HepG2 (cell line): ENCODE data around the gene RIMBP2. TPM values are rescaled to one million over a fixed set of nuclear protein-coding genes. Genes with fewer than 3 reads are reported as not detected.

Source experiments
- ATAC-seq: fragments of 200-7000 bp; cut with Tn5 transposase; 3 replicates; pipeline ENCODE4 v1.9.1; 2020; ENCODE audit warnings: mild to moderate bottlenecking, moderate library complexity
- BruUV-seq: library from RNA; stranded (reverse); fragments of 400-500 nt; replicated peaks from 2 replicates; lab custom pipeline; 2021; lab: Mats Ljungman, UMichigan
- CTCF ChIA-PET: fragments of 300-600 bp; formaldehyde crosslinking; extraction: SDS; loops from one replicate; lab custom pipeline; 2021; ENCODE audit warnings: low total read pairs, inconsistent platforms, low intra/inter-chr PET ratio; lab: Yijun Ruan, JAX
- POLR2A ChIA-PET: fragments of 350-600 bp; sonication (Branson Sonifier 250); formaldehyde crosslinking; loops from one replicate; lab custom pipeline; 2020; ENCODE audit warnings: antibody characterized with exemption, inconsistent platforms; lab: Yijun Ruan, JAX
- DNase-seq: peaks from one replicate; pipeline ENCODE4 v3.0.0-alpha.2; 2015; ENCODE audit warnings: low spot score
- FAIRE-seq: peaks from 3 replicates; lab custom pipeline; 2011; peaks lifted over from hg19 to GRCh38; lab: Jason Lieb, UNC
- H2AFZ ChIP-seq: one replicate; pipeline ENCODE4 v1.6.1; 2011; ENCODE audit warnings: low read length, inconsistent platforms
- H3K27ac ChIP-seq: fragments of 300-600 bp; 3 replicates; pipeline ENCODE4 v1.8.0; 2011; ENCODE audit warnings: mixed run types, mild to moderate bottlenecking, mixed read lengths, low read length, inconsistent platforms; ENCODE audit not compliant: insufficient read depth; ENCODE audit errors: extremely low read length
- H3K27me3 ChIP-seq, 2 experiments: fragments of 200-600 bp in 1 of 2; 2 replicates in 1 of 2; 3 replicates in 1 of 2; pipeline versions ENCODE4 v1.6.0 to v1.8.0; 2011; ENCODE audit warnings: low read length in 2 of 2, mild to moderate bottlenecking in 2 of 2, moderate library complexity in 2 of 2, inconsistent platforms in 1 of 2; ENCODE audit not compliant: insufficient read depth in 2 of 2, control insufficient read depth in 1 of 2
- H3K36me3 ChIP-seq, 2 experiments: fragments of 200-600 bp in 1 of 2; replicated peaks in 1 of 2; 2 replicates in 1 of 2; 3 replicates in 1 of 2; pipeline versions ENCODE4 v1.5.1 to v1.8.0; 2011; ENCODE audit warnings: low read length in 2 of 2, inconsistent platforms in 1 of 2; ENCODE audit not compliant: insufficient read depth in 2 of 2, control insufficient read depth in 1 of 2
- H3K4me1 ChIP-seq: 2 replicates; pipeline ENCODE4 v1.5.1; 2012; ENCODE audit warnings: low read length, inconsistent platforms; ENCODE audit not compliant: insufficient read depth
- H3K4me2 ChIP-seq: 2 replicates; pipeline ENCODE4 v1.6.0; 2011; ENCODE audit warnings: low read depth, low read length, inconsistent platforms
- H3K4me3 ChIP-seq, 3 experiments: fragments of 200-600 bp in 1 of 3; sonication (generic), shearing (Covaris generic) in 1 of 3; replicated peaks in 1 of 3; 2 replicates each; pipeline ENCODE4 v1.5.1; 2011 to 2016; ENCODE audit warnings: low read length in 3 of 3, inconsistent platforms in 2 of 3, low read depth in 2 of 3, mild to moderate bottlenecking in 2 of 3, control low read depth in 1 of 3, mixed read lengths in 1 of 3; ENCODE audit not compliant: insufficient read depth in 1 of 3
- H3K79me2 ChIP-seq: one replicate; pipeline ENCODE4 v1.6.1; 2011; ENCODE audit warnings: low read length, inconsistent platforms; ENCODE audit not compliant: insufficient read depth
- H3K9ac ChIP-seq: 2 replicates; pipeline ENCODE4 v1.6.0; 2011; ENCODE audit warnings: mild to moderate bottlenecking, low read depth, low read length, inconsistent platforms; ENCODE audit not compliant: insufficient read depth
- H3K9me3 ChIP-seq: 2 replicates; pipeline ENCODE4 v1.5.1; 2012; ENCODE audit warnings: mild to moderate bottlenecking, low read length
- H4K20me1 ChIP-seq: 2 replicates; pipeline ENCODE4 v1.6.0; 2011; ENCODE audit warnings: inconsistent platforms, mild to moderate bottlenecking, low read length, moderate library complexity; ENCODE audit not compliant: insufficient read depth
- ATF7 ChIP-seq, 2 experiments: fragments of 450-650 bp in 1 of 2; sonication (generic) in 1 of 2; formaldehyde crosslinking in 1 of 2; IDR thresholded peaks; 2 replicates each; pipeline versions ENCODE4 v1.4.0 to v1.6.1; 2016 to 2020; ENCODE audit warnings: antibody characterized with exemption in 1 of 2, mild to moderate bottlenecking in 1 of 2, missing genetic modification reagents in 1 of 2
- ATM ChIP-seq: fragments of 450-650 bp; IDR thresholded peaks from 2 replicates; pipeline ENCODE4 v1.7.1; 2017; ENCODE audit warnings: mild to moderate bottlenecking, borderline replicate concordance
- CAMTA2 ChIP-seq: sonication (generic); formaldehyde crosslinking; IDR thresholded peaks from 2 replicates; pipeline ENCODE4 v1.4.0; 2020; ENCODE audit warnings: mild to moderate bottlenecking, missing genetic modification reagents, borderline replicate concordance
- CREB1 ChIP-seq, 2 experiments: fragments of 450-650 bp in 1 of 2; IDR thresholded peaks; 2 replicates each; pipeline ENCODE4 v1.6.1; 2016 to 2017; ENCODE audit warnings: control low read depth in 1 of 2, mild to moderate bottlenecking in 1 of 2, missing compliant biosample characterization in 1 of 2, missing genetic modification characterization in 1 of 2
- CREM ChIP-seq, 2 experiments: sonication (generic) in 1 of 2; formaldehyde crosslinking in 1 of 2; IDR thresholded peaks; 2 replicates each; pipeline versions ENCODE4 v1.4.0 to v1.6.1; 2016 to 2020; ENCODE audit warnings: antibody characterized with exemption in 1 of 2, mild to moderate bottlenecking in 1 of 2, missing genetic modification reagents in 1 of 2
- HOXA3 ChIP-seq: sonication (generic); formaldehyde crosslinking; IDR thresholded peaks from 2 replicates; pipeline ENCODE4 v1.5.0; 2020; ENCODE audit warnings: missing genetic modification reagents
- HOXD1 ChIP-seq: sonication (generic); formaldehyde crosslinking; IDR thresholded peaks from 2 replicates; pipeline ENCODE4 v1.5.0; 2020; ENCODE audit warnings: missing genetic modification reagents
- IKZF1 ChIP-seq: fragments of 450-650 bp; IDR thresholded peaks from 2 replicates; pipeline ENCODE4 v1.7.1; 2016
- POLR2AphosphoS5 ChIP-seq: IDR thresholded peaks from 2 replicates; pipeline ENCODE4 v1.6.1; 2012; ENCODE audit warnings: low read depth, low read length
- RAD51 ChIP-seq: fragments of 450-650 bp; IDR thresholded peaks from 2 replicates; pipeline ENCODE4 v1.6.1; 2016; ENCODE audit warnings: borderline replicate concordance
- RFX5 ChIP-seq: IDR thresholded peaks from 2 replicates; pipeline ENCODE4 v1.6.1; 2011; ENCODE audit warnings: low read depth, low read length, improper control_type of control experiment
- ZBTB1 ChIP-seq: sonication (generic); formaldehyde crosslinking; IDR thresholded peaks from 2 replicates; pipeline ENCODE4 v1.4.0; 2020; ENCODE audit warnings: missing genetic modification reagents, borderline replicate concordance
- ZBTB21 ChIP-seq: sonication (generic); formaldehyde crosslinking; IDR thresholded peaks from 2 replicates; pipeline ENCODE4 v1.4.0; 2020; ENCODE audit warnings: missing genetic modification reagents
- ZNF10 ChIP-seq: sonication (generic); formaldehyde crosslinking; IDR thresholded peaks from 2 replicates; pipeline ENCODE4 v1.4.0; 2020; ENCODE audit warnings: mild to moderate bottlenecking, low read depth, missing genetic modification reagents, borderline replicate concordance
- ZNF207 ChIP-seq: fragments of 450-650 bp; IDR thresholded peaks from 2 replicates; pipeline ENCODE4 v1.6.1; 2016; ENCODE audit warnings: antibody characterized with exemption, borderline replicate concordance
- ZNF790 ChIP-seq: sonication (generic); formaldehyde crosslinking; IDR thresholded peaks from 2 replicates; pipeline ENCODE4 v1.8.0; 2022; ENCODE audit warnings: missing genetic modification reagents, mild to moderate bottlenecking, borderline replicate concordance
- WGBS: methylation state at CpG from one replicate; pipeline ENCODE4 v1.1.6; 2017; ENCODE audit warnings: low lambda C conversion rate; 5-methylcytosine and 5-hydroxymethylcytosine counted together
- in situ Hi-C: cut with HindIII; loops from 2 replicates; pipeline ENCODE4 v1.10.0; 2017; ENCODE audit warnings: low pct_unique_long_range_greater_than_20kb; ENCODE audit not compliant: extremely low pct_ligation_motif_present
- intact Hi-C: fragments of 100-400 bp; cut with micrococcal nuclease; formaldehyde crosslinking; loops from one replicate; pipeline ENCODE4 v1.10.0; 2022; ENCODE audit not compliant: unreplicated experiment
- polyA plus RNA-seq, 8 experiments: library from polyadenylated mRNA; depleted of rRNA in 3 of 8; stranded (reverse) in 7 of 8; unstranded in 1 of 8; fragments of >200 nt; fragmentation: Illumina TruSeq in 4 of 8; extraction: Trizol in 4 of 8; gene quantifications; 2 replicates each; pipeline versions ENCODE4 v1.2.1 to v1.2.3, GENCODE V29; 2011 to 2016; ENCODE audit warnings: low read depth in 4 of 8, missing spikeins in 1 of 8, mixed read lengths in 1 of 8; ENCODE audit not compliant: insufficient read depth in 1 of 8
- total RNA-seq, 5 experiments: library from RNA; depleted of rRNA; stranded (reverse); fragments of >200 nt; fragmentation: Illumina TruSeq; extraction: Trizol; gene quantifications; 2 replicates each; pipeline ENCODE4 v1.2.3, GENCODE V29; 2016; ENCODE audit warnings: low read depth in 1 of 5
- TF ChIP-seq, protein P1 (sequence below): fragments of 450-650 bp; IDR thresholded peaks from 2 replicates; pipeline ENCODE4 v1.6.1; 2016
- TF ChIP-seq, protein P2 (sequence below): sonication (generic); formaldehyde crosslinking; IDR thresholded peaks from 2 replicates; pipeline ENCODE4 v1.8.0; 2022; ENCODE audit warnings: missing genetic modification reagents, mild to moderate bottlenecking, moderate library complexity, borderline replicate concordance

RIMBP2 gene
- total and polyA plus RNA-seq, 2 of the 13 experiments (the other 11 are each of a cell fraction or from before 2014, with no cell fraction given) = 0.03 TPM; not detected in 1

DNA sequence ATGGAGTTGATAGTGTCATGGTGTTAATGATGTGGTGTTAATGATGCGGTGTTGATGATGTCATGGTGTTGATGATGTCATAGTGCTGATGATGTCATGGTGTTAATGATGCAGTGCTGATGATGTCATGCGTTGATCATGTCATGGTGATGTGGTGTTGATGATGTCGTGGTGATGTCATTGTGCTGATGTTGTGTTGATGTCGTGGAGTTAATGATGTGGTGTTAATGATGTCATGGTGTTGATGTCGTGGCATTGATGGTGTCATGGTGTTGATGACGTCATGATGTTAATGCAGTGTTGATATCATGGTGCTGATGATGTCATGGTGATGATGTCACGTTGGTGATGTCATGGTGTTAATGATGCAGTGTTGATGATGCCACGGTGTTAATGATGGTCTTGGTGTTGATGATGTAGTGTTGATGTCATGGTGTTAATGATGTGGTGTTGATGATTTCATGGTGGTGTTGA lies 49.1 kb upstream of the RIMBP2 start:
- Histone ChIP-seq H3K79me2 (no peaks in the 10 kb centered on the region), H3K4me3 (no peak overlapping the region), H4K20me1 (no peaks in the 10 kb centered on the region), H2AFZ (no peak overlapping the region), H3K9me3 (0 out of 2 replicates have a peak, but pooled peaks cover 11% of the 10 kb centered on the region), H3K27me3 (peaks cover 3 to 21% of the 10 kb centered on the region in 2 experiments; a peak in 4 of 5 replicates), H3K4me1 (peaks cover 7% of the 10 kb centered on the region), H3K36me3 (no peaks in the 10 kb centered on the region), H3K27ac (no peak overlapping the region), H3K9ac (no peak overlapping the region), H3K4me2 (no peak overlapping the region)
- intact Hi-C loops = no loop called here
- FAIRE-seq (no peak), ATAC-seq (no peak), DNase-seq (no peak)
- in situ Hi-C loops = no loop called here
- CTCF ChIA-PET = no interaction called here
- WGBS = 55% methylated on average over 8 of the region's 8 CpGs
- BruUV-seq = no TSS peak
- POLR2A ChIA-PET = no interaction called here
- TF ChIP-seq ZNF207 = 0 out of 2 replicates have a peak, but pooled peaks have one; percentile 48
- peak; percentile 19; the same call in 1 of the 2 replicates for TF ChIP-seq RFX5
- peak; percentile 57 for TF ChIP-seq HOXA3
- TF ChIP-seq, protein P1, sequence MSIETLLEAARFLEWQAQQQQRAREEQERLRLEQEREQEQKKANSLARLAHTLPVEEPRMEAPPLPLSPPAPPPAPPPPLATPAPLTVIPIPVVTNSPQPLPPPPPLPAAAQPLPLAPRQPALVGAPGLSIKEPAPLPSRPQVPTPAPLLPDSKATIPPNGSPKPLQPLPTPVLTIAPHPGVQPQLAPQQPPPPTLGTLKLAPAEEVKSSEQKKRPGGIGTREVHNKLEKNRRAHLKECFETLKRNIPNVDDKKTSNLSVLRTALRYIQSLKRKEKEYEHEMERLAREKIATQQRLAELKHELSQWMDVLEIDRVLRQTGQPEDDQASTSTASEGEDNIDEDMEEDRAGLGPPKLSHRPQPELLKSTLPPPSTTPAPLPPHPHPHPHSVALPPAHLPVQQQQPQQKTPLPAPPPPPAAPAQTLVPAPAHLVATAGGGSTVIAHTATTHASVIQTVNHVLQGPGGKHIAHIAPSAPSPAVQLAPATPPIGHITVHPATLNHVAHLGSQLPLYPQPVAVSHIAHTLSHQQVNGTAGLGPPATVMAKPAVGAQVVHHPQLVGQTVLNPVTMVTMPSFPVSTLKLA = peak; percentile 22; the same call in 1 of the 2 replicates
- TF ChIP-seq ATM = peak; percentile 82
- no peak for TF ChIP-seq ZNF790 (CRISPR knock-in tag)
- TF ChIP-seq, protein P2, sequence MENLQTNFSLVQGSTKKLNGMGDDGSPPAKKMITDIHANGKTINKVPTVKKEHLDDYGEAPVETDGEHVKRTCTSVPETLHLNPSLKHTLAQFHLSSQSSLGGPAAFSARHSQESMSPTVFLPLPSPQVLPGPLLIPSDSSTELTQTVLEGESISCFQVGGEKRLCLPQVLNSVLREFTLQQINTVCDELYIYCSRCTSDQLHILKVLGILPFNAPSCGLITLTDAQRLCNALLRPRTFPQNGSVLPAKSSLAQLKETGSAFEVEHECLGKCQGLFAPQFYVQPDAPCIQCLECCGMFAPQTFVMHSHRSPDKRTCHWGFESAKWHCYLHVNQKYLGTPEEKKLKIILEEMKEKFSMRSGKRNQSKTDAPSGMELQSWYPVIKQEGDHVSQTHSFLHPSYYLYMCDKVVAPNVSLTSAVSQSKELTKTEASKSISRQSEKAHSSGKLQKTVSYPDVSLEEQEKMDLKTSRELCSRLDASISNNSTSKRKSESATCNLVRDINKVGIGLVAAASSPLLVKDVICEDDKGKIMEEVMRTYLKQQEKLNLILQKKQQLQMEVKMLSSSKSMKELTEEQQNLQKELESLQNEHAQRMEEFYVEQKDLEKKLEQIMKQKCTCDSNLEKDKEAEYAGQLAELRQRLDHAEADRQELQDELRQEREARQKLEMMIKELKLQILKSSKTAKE (CRISPR knock-in tag) = 0 out of 2 replicates have a peak, but pooled peaks have one; percentile 13
- TF ChIP-seq ZNF10 (CRISPR knock-in tag) = no peak
- 0 out of 2 replicates have a peak, but pooled peaks have one; percentile 26 for TF ChIP-seq RAD51
- TF ChIP-seq HOXD1 (CRISPR knock-in tag) = no peak
- TF ChIP-seq CREB1 (IDR thresholded peaks at IDR 0.05) = peak; percentile 100
- TF ChIP-seq CREB1 (CRISPR knock-in tag; IDR thresholded peaks at IDR 0.05) = no peak
- TF ChIP-seq ATF7 (IDR thresholded peaks at IDR 0.05) = peak; percentile 100
- TF ChIP-seq ATF7 (CRISPR knock-in tag; IDR thresholded peaks at IDR 0.05) = no peak
- no peak for TF ChIP-seq POLR2AphosphoS5
- peak; percentile 29; the same call in 1 of the 2 replicates for TF ChIP-seq CREM (IDR thresholded peaks at IDR 0.05)
- TF ChIP-seq CREM (CRISPR knock-in tag; IDR thresholded peaks at IDR 0.05) = no peak
- peak; percentile 88; the same call in 1 of the 2 replicates for TF ChIP-seq ZBTB21 (CRISPR knock-in tag)
- TF ChIP-seq IKZF1 = no peak; the same call in 1 of the 2 replicates
- TF ChIP-seq ZBTB1 (CRISPR knock-in tag) = no peak
- no peak for TF ChIP-seq CAMTA2 (CRISPR knock-in tag)
